Epithelial cell of proximal tubule (primary cell): ENCODE measurements around the gene DLG3. TPM values are rescaled to one million over a fixed set of nuclear protein-coding genes. Genes with fewer than 3 reads are reported as not detected.

ENCODE experiments used
- DNase-seq: peaks from one replicate; pipeline ENCODE4 v3.0.0-alpha.2; 2011; ENCODE audit warnings: low read depth
- H3K4me3 ChIP-seq: 2 replicates; pipeline ENCODE4 v1.5.1; 2011; ENCODE audit warnings: low read depth, mild to moderate bottlenecking, low read length
- total RNA-seq: library from RNA; depleted of rRNA; stranded (reverse); fragments of >200 nt; gene quantifications from 2 replicates; pipeline ENCODE4 v1.2.3, GENCODE V29; 2015
- TF ChIP-seq, protein P1 (sequence below): conservative IDR thresholded peaks from 2 replicates; pipeline ENCODE4 v1.5.1; 2012; ENCODE audit warnings: low read depth, mild to moderate bottlenecking, low read length

DLG3 gene
- total RNA-seq, 1 donor from 2014 or later, result 28.8 TPM

DNA sequence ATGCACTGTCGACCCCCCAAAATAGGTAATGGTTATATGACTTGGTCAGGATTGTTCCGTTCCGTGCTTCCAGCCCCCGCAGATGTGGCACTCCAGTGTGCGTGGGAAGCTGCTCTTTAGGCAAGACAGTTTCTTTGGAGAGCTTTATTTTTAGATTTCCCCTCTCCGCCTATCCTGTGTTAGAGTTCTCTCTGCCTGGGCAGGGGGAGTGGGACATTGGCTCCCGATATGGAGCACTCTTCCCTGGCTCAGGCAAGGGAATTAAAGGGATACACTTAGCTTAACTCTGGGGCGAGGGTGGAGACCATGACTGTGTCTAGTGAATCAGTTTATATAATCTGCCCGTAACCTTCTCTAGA, 36.0 kb downstream of the DLG3 start:
- DNase-seq, result no peak
- TF ChIP-seq, protein P1, sequence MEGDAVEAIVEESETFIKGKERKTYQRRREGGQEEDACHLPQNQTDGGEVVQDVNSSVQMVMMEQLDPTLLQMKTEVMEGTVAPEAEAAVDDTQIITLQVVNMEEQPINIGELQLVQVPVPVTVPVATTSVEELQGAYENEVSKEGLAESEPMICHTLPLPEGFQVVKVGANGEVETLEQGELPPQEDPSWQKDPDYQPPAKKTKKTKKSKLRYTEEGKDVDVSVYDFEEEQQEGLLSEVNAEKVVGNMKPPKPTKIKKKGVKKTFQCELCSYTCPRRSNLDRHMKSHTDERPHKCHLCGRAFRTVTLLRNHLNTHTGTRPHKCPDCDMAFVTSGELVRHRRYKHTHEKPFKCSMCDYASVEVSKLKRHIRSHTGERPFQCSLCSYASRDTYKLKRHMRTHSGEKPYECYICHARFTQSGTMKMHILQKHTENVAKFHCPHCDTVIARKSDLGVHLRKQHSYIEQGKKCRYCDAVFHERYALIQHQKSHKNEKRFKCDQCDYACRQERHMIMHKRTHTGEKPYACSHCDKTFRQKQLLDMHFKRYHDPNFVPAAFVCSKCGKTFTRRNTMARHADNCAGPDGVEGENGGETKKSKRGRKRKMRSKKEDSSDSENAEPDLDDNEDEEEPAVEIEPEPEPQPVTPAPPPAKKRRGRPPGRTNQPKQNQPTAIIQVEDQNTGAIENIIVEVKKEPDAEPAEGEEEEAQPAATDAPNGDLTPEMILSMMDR, result no peak
- no peak overlapping the region for H3K4me3 ChIP-seq

DNA sequence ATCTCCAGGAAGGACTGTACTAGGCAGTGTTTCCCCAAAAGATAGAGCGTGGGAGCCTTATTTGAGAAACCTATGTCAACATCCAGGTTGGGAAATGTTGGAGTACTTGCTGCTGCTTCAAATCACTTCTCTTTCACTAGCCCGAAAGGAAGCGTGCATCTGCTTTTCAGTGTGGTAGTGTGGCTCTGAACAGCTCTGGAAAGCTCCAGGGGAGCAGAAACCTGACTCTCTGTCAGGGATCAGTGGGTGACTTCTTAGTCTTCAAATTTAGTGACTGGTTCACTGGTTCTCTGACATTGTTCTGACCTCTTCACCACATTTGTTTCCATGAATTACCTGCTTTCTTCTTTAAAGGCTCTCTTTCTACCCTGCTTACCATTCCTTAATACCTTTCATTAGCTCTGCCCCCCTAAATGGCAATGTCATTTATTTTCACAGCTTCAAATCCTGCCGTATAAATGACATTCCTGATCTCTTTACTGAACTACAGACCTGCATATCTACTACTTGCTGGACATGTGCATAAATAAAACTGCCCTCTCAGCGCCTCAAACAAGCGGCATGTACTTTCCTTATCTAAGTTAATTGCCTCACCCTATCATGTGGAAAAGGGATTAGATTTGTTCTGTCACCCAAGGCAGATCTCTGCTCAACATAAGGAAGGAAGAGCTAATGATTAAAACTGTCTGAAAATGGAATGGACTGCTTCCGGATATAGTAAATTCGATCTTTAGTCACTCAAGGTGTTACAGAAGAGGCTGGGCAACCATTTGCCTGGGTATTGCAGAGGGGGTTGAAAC, 37.0 kb downstream of the DLG3 start:
- no peak overlapping the region for H3K4me3 ChIP-seq
- no peak for DNase-seq
- TF ChIP-seq, protein P1, result no peak

DNA sequence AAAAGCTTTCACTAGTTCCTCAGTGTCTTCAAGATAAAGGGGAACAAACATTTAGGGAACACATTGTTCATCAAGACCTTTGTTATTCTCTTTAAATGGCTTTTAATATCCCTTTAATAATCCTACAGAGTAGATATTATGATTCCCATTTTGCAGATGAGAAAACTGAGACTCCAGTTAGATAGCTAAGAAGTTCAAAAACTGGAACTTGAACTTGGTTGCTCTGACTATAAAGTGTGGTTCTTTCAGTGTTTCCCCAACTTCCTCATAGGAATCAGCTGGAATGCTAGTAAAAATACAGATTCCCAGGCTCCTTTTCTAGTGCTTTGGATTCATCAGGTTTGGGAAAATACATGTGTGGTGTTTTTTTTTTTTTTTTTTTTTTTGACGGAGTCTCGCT, 37.7 kb downstream of the DLG3 start:
- no peak overlapping the region for H3K4me3 ChIP-seq
- no peak for DNase-seq

DNA sequence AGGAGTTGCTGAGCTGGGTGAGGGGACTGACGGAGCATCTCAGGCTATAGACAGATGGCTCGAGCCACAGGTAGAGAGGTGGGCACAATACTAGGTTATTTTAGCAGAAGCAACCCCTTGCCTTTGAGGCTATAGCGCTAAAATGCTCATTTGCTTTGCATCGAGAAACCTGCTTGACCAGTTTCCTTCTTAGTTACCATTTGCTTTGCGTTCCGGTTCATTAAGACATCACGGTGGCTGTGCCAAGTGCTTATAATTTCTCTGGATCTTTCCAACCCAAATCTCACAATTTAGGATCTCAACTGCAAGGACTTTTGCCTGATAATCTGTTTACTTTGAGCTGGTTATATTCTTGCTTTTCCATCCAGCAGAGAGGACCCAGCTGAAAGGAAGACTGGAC, 40.8 kb downstream of the DLG3 start:
- H3K4me3 ChIP-seq, result no peak overlapping the region
- TF ChIP-seq, protein P1, result no peak
- DNase-seq, result no peak

More for the DNA sequence above, 37.7 kb downstream of the DLG3 start:
- TF ChIP-seq, protein P1, result no peak

DNA sequence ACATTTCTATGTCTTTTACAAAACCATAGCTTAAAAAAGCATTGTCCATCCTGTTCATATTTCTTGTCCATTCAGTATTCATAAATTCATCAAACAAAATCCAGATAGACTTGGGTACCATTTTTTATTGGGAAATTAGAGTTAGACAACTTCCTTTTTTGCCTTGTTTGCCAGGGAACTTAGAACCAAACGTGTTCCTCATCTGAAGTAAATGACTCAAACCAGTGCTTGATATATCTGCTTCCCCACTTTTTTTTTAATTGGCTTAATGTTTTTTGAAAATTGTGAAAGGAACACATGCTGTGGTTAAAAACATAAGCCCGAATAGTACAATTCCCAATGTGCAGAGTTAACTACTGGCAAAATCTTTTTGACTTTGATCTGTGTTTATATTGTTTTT, 44.2 kb downstream of the DLG3 start:
- TF ChIP-seq, protein P1, result no peak
- no peak overlapping the region for H3K4me3 ChIP-seq

DNA sequence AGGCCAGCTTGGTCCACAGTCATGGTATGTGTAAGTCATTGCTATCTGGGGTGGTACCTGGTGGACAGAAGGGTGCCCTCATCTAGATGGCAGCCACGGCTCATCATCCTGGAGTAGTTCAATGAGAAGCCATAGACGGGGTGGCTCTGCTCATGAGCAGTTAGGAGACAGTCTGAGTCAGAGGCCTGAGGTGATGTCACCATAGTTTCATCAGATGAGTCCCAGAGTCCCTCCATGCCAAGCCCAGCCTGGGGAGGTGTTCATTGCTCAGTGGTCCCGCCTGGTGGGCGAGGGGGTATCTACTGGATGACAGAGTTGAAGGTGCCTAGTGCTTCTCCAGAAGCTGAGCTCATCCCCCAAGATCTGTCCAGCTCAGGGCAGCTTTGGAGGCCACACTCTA, 49.8 kb downstream of the DLG3 start:
- TF ChIP-seq, protein P1, result no peak
- H3K4me3 ChIP-seq, result no peak overlapping the region
- no peak for DNase-seq

More for the DNA sequence above, 44.2 kb downstream of the DLG3 start:
- no peak for DNase-seq

DNA sequence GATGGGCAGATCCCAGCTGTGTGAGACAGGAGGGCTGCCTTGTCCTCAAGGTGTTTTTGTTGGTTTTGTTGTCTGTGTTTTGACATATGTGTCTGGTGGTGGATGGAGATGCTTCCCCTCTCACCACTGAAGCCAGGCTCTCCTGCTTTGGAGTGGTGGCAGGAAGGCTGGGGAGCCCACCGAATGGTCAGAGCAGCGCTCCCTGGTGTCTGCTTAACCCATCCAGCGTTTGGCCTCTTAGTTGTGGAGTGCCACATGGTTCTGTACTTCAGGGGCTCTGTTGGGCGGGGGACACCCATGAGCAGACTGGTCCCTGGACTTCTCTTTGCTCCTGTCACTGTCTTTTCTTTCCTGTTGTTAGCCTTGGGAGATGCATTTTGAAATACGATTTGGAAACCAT, 51.9 kb downstream of the DLG3 start:
- TF ChIP-seq, protein P1, result no peak
- no peak overlapping the region for H3K4me3 ChIP-seq
- no peak for DNase-seq
